ENCODE measurements around the gene CA4. TPM values are rescaled to one million over a fixed set of nuclear protein-coding genes. Genes with fewer than 3 reads are reported as not detected.

CA4 gene
- polyA plus RNA-seq, 1 donor = 1.2 TPM

DNA sequence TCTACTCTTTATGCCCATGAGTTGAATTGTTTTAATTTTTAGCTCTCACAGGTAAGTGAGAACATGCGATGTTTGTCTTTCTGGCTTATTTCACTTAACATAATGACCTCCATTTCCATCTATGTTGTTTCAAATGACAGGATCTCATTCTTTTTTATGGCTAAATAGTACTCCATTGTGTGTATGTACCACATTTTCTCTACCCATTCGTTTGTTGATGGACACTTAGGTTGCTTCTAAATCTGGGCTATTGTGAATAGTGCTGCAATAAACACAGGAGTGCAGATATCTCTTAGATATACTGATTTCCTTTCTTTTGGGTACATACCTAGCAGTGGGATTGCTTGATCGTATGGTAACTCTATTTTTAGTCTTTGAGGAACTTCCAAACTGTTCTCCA is 19.3 kb upstream of the CA4 start:
- WGBS (ENCODE audit: insufficient coverage, low lambda C conversion rate) = 100% methylated on average over 2 of the region's 3 CpGs
- Histone ChIP-seq H3K27ac (ENCODE audit: low read length) (no peak overlapping the region), H3K27me3 (ENCODE audit: control insufficient read depth, insufficient read depth, low read length) (peaks cover 16% of the 10 kb centered on the region), H3K36me3 (ENCODE audit: control insufficient read depth, insufficient read depth, low read length) (no peaks in the 10 kb centered on the region), H3K9me3 (ENCODE audit: control insufficient read depth, low read depth, low read length) (no peaks in the 10 kb centered on the region), H3K4me1 (ENCODE audit: control insufficient read depth, insufficient read depth, low read length) (no peaks in the 10 kb centered on the region), H3K4me3 (ENCODE audit: low read length) (no peak overlapping the region)
- no peak for DNase-seq

DNA sequence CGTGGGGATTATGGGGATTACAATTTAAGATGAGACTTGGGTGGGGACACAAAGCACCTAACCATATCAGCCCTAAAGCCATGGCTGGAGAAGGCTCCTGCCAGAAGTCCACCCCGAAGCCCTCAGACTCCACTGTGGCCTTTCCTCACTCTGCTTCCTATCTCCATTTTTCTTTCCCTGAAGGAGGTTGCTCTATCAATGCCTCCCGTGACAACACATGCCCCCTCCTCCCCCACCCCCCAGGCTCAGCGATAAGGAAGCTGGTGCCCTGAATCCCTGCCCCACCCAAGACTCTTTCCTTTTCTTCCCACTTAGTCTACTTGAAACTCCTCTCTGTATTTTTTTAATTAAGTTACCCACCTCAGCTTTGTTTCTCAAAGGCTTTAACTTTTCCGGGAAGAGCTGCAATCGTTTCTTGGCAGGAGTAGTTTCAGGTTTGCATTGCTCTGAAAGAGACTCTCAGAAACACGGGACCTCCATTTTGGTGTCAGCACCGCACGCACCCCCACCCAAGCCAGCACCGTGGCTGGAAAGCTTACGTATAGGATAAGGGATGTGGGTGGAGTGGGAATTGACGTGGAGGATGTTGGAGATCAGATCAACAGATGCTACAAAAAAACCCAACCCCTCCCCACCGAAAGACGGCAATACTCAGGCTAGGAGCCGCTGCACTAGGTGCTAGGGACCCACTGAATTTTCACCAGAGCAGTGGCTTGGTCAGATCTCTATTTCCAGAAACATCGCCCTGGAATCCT is 15.2 kb upstream of the CA4 start:
- Histone ChIP-seq H3K36me3 (ENCODE audit: control insufficient read depth, insufficient read depth, low read length) (no peaks in the 10 kb centered on the region), H3K9me3 (ENCODE audit: control insufficient read depth, low read depth, low read length) (peaks cover 3% of the 10 kb centered on the region), H3K4me3 (ENCODE audit: low read length) (peak overlapping the region; percentile 70), H3K4me1 (ENCODE audit: control insufficient read depth, insufficient read depth, low read length) (peaks cover 8% of the 10 kb centered on the region), H3K27me3 (ENCODE audit: control insufficient read depth, insufficient read depth, low read length) (peaks cover 37% of the 10 kb centered on the region), H3K27ac (ENCODE audit: low read length) (peak overlapping the region; percentile 15)
- peak in 1 of 2 donors; percentile 36 for DNase-seq
- WGBS (ENCODE audit: insufficient coverage, low lambda C conversion rate) = no CpG with 5 or more reads among the region's 16 CpGs

DNA sequence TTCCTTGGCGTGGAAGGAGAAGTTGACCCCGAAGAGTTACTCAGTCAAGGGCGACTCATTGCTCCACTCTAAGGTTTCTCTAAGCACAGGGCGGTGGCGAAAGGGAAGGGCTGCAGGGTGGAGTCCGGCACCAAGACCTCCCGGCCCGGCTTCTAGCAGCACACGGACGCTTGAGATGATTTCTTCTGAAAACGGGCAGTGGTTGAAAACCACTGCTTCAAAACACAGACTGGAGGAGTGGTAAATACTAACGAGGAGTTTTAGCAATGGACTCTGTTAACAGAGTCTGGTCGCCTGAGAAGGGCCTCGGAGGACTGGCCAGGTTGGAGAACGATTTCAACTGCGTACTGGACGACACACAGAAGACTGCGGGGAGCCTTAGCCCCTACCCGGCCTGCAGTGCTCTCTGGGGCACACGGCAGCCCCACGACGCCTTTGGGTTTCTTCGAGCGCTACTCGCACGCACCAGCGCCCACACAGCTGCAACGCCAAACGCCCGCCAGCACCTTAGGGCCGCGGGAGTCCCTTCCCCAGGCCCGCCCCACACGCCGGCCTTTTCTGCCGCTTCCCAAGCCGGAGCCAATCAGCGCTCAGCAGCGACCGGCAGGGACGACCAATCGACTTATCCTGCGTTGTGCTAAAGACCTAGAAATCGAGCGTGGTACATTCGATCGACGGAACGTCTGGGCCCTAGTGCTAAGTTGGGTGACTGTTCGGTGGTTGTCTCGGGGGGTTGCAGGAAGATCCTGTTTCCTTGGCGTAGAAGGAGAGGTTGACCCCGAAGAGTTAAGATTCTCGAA is 14.4 kb upstream of the CA4 start:
- Histone ChIP-seq H3K36me3 (ENCODE audit: control insufficient read depth, insufficient read depth, low read length) (no peaks in the 10 kb centered on the region), H3K9me3 (ENCODE audit: control insufficient read depth, low read depth, low read length) (peaks cover 3% of the 10 kb centered on the region), H3K27me3 (ENCODE audit: control insufficient read depth, insufficient read depth, low read length) (peaks cover 44% of the 10 kb centered on the region), H3K4me1 (ENCODE audit: control insufficient read depth, insufficient read depth, low read length) (peaks cover 10% of the 10 kb centered on the region), H3K27ac (ENCODE audit: low read length) (peak overlapping the region; percentile 15), H3K4me3 (ENCODE audit: low read length) (peak overlapping the region; percentile 70)
- no CpG with 5 or more reads among the region's 54 CpGs for WGBS (ENCODE audit: insufficient coverage, low lambda C conversion rate)
- peak; percentile 64 to 84 for DNase-seq

DNA sequence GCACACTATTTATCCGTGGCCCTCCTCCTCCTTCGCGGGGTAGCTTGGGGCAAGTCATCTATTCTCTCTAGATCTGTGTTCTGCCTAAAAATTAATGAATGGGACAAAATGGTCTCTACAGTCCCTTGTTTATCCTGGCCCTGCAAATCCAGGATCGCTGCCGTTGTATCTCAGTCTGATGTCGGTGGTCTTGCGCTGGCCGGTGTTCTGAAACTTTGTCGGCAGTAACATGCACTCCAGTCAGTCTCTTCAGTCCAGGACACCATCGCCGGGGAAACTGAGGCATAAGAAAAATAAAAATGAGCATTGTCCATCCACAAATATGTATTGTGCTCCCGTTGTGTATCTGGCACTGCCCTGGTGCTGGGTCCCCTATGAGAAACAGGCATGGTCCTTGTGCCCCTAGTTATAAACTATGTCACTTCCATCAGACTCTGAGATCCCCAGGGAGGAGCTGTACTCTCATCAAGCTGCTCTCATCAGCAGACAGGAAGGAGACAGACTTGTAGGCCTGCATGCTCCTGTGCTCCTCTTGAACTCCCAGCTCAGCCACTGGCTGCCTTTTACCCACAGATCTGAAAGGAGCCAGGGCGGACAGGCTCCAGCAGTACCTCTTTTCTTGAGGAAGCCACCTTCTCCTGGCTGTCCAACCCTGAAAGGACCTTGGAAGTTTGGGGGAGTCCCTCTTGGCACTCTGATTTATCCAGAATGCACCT is 13.7 kb upstream of the CA4 start:
- Histone ChIP-seq H3K9me3 (ENCODE audit: control insufficient read depth, low read depth, low read length) (peaks cover 5% of the 10 kb centered on the region), H3K36me3 (ENCODE audit: control insufficient read depth, insufficient read depth, low read length) (no peaks in the 10 kb centered on the region), H3K27ac (ENCODE audit: low read length) (no peak overlapping the region), H3K27me3 (ENCODE audit: control insufficient read depth, insufficient read depth, low read length) (peaks cover 52% of the 10 kb centered on the region), H3K4me1 (ENCODE audit: control insufficient read depth, insufficient read depth, low read length) (peaks cover 12% of the 10 kb centered on the region), H3K4me3 (ENCODE audit: low read length) (peak overlapping the region; percentile 70)
- WGBS (ENCODE audit: insufficient coverage, low lambda C conversion rate) = no CpG with 5 or more reads among the region's 13 CpGs
- no peak for DNase-seq

DNA sequence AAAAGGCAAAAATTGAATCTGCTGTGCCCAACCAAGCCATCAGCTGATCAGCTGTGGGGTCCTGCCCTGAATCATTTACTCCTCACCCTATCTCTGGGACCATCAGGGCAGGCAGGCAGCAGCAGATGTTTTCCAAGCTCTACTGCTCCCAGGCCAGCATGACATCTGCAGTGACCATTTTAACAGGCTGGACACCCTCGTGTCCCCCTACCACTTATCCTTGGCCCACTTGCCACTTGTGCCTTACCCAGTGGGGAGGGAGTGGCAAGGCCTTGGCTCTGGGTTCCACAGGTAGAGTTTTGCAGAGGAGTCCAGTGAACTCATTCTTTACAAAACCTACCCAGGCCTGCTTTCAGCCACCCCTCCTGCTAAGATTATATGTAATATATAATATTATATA is 12.0 kb upstream of the CA4 start:
- Histone ChIP-seq H3K36me3 (ENCODE audit: control insufficient read depth, insufficient read depth, low read length) (no peaks in the 10 kb centered on the region), H3K9me3 (ENCODE audit: control insufficient read depth, low read depth, low read length) (peaks cover 9% of the 10 kb centered on the region), H3K27me3 (ENCODE audit: control insufficient read depth, insufficient read depth, low read length) (peaks cover 67% of the 10 kb centered on the region), H3K27ac (ENCODE audit: low read length) (no peak overlapping the region), H3K4me1 (ENCODE audit: control insufficient read depth, insufficient read depth, low read length) (peaks cover 19% of the 10 kb centered on the region), H3K4me3 (ENCODE audit: low read length) (no peak overlapping the region)
- no peak for DNase-seq
- no CpG with 5 or more reads among the region's 1 CpG for WGBS (ENCODE audit: insufficient coverage, low lambda C conversion rate)

DNA sequence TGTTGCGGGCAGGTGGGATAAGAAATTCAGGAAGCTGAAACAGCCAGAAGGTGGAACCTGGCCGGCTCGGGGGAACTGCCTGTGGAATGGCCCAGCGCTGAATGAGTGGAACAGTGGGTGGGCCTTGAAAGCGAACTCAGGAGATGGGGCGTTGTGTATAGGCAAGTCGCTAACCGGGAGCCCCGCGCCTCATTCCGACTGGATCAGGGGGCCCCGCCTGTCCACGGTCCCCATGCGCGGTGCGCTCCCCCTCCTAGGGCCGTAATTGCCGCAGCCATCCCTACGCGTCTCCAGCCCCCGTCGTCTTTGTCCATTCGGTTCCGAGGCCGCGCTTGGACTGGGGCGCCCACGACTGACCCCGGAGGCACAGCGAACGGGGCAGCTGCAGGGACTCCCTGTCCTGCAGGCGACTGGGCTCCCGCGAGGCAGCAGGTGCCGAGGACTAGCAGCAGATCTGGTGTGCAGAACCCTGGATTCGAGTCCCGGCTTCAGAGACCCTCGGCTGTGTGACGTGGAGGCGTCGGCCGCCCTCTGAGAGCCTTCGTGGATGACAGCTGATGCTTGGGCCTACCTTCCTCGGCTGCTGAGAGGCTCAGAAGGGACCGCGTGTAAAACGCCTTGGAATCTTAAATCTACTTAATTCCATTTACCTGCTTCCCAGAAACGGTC is 10.9 kb upstream of the CA4 start:
- H3K4me3 ChIP-seq (ENCODE audit: low read length) = no peak overlapping the region
- no peak for DNase-seq
- H3K27ac ChIP-seq (ENCODE audit: low read length) = no peak overlapping the region
- H3K9me3 ChIP-seq (ENCODE audit: control insufficient read depth, low read depth, low read length) = peaks cover 9% of the 10 kb centered on the region
- H3K4me1 ChIP-seq (ENCODE audit: control insufficient read depth, insufficient read depth, low read length) = peaks cover 24% of the 10 kb centered on the region
- WGBS (ENCODE audit: insufficient coverage, low lambda C conversion rate) = 0% methylated on average over 1 of the region's 48 CpGs
- no peaks in the 10 kb centered on the region for H3K36me3 ChIP-seq (ENCODE audit: control insufficient read depth, insufficient read depth, low read length)
- peaks cover 70% of the 10 kb centered on the region for H3K27me3 ChIP-seq (ENCODE audit: control insufficient read depth, insufficient read depth, low read length)

DNA sequence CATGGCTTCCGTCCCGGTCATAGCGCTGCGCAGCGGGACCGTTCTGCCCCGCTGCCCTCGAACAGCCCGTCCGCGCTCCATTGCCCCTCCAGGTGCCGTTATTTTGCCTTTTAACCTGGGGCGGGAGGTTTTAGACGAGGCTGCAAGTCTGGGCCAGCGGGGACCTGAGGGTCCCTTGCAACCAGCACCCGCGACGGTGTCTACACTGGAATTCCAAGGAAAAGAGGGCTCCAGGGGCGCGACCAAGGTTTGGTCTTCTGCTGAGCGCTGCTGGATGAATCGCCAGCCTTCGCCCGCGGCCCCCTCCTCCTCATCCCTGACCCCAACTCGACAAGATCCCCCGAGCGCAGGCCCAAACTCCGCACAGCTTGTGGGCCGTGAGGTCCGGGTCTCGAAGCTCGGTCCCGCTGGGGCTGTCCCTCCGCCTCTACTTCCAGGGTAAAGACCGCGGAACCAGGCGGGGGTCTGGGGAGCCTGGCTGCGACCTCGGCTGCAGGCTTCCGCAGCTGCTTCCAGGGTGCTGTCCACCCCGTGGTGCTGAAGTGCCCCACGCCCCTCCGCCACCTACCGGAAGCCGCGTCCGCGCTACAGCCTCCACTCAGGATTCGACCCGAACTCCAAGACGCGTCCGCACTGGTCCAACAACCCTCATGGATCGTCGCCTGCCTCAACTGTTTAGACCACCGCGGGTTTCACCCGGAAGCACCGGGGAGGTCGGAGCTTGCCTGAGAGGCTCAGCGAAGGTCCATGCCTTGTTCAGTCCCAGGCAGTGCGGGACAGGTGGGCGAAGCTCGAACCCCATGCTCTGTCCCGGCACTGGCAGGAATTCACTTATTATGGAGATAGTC is 10.1 kb upstream of the CA4 start:
- Histone ChIP-seq H3K27me3 (ENCODE audit: control insufficient read depth, insufficient read depth, low read length) (peaks cover 76% of the 10 kb centered on the region), H3K9me3 (ENCODE audit: control insufficient read depth, low read depth, low read length) (peaks cover 9% of the 10 kb centered on the region), H3K4me1 (ENCODE audit: control insufficient read depth, insufficient read depth, low read length) (peaks cover 24% of the 10 kb centered on the region), H3K36me3 (ENCODE audit: control insufficient read depth, insufficient read depth, low read length) (no peaks in the 10 kb centered on the region), H3K27ac (ENCODE audit: low read length) (no peak overlapping the region), H3K4me3 (ENCODE audit: low read length) (no peak overlapping the region)
- DNase-seq = peak; percentile 48 to 62
- no CpG with 5 or more reads among the region's 66 CpGs for WGBS (ENCODE audit: insufficient coverage, low lambda C conversion rate)

DNA sequence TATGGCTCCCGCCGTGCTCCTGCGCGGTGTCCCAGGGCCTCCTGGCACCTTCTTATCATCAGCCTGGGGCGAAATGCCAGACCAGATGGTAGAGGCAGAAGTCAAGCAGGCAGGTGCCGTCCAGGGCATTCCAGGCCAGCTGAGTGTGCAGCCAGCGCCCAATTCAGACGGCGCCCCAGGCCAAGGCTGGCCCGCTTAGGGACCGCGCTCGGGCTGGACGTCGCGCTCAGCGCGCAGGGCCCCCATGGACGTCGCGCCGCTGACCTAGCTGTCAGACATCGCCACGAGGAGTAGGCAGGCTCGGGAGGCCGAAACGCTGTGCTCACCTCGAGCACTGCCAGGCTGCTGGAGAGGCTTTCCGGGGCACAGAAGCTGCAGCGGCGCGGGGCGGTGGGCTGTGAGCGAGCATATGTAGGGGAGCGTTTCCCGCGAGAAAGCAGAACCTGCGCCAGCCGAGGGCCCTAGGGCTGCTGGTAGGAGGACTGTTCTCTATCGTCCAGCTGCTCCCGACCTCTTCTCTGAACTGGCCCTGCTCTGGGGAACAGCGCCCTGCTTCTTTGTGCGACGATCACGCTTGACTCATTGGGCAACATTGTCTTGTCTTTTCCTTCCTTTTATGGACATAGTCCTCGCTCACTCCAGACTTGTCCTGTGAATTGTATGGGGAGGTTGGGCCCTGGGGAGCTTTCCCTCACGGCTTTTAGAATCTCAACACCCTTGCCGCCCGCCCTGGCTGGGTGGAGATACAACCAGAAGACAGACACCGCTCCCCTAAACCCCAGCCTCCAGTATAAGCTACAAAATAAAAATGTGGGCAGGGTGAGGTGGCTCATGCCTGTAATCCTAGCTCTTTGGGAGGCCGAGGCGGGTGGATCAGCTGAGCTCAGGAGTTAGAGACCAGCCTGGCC is 8.4 kb upstream of the CA4 start:
- Histone ChIP-seq H3K4me3 (ENCODE audit: low read length) (no peak overlapping the region), H3K4me1 (ENCODE audit: control insufficient read depth, insufficient read depth, low read length) (peaks cover 21% of the 10 kb centered on the region)

More for the DNA sequence above, 8.4 kb upstream of the CA4 start:
- WGBS (ENCODE audit: insufficient coverage, low lambda C conversion rate) = 0% methylated on average over 1 of the region's 52 CpGs
- Histone ChIP-seq H3K36me3 (ENCODE audit: control insufficient read depth, insufficient read depth, low read length) (no peaks in the 10 kb centered on the region), H3K27me3 (ENCODE audit: control insufficient read depth, insufficient read depth, low read length) (peaks cover 88% of the 10 kb centered on the region), H3K9me3 (ENCODE audit: control insufficient read depth, low read depth, low read length) (peaks cover 9% of the 10 kb centered on the region), H3K27ac (ENCODE audit: low read length) (no peak overlapping the region)
- no peak for DNase-seq
